GM13977 (cell line): ENCODE data around the gene DYRK1A.

Experiments used
- DNase-seq: peaks from one replicate; pipeline ENCODE4 v3.0.0; 2012; ENCODE audit warnings: low spot score
- in situ Hi-C: fragments of 300-500 bp; cut with MboI; formaldehyde crosslinking; loops from one replicate; pipeline ENCODE4 v1.12.0; 2022; ENCODE audit warnings: low sequenced_read_pairs, low pct_unique_long_range_greater_than_20kb, mixed read lengths, inconsistent platforms; ENCODE audit not compliant: unreplicated experiment
- TF ChIP-seq, protein P1 (sequence below): IDR thresholded peaks from 2 replicates; pipeline ENCODE4 v1.5.1; 2012; ENCODE audit warnings: mild to moderate bottlenecking, control low read depth; ENCODE audit not compliant: insufficient read depth; ENCODE audit errors: extremely low read depth, missing control alignments

The DYRK1A gene

DNA sequence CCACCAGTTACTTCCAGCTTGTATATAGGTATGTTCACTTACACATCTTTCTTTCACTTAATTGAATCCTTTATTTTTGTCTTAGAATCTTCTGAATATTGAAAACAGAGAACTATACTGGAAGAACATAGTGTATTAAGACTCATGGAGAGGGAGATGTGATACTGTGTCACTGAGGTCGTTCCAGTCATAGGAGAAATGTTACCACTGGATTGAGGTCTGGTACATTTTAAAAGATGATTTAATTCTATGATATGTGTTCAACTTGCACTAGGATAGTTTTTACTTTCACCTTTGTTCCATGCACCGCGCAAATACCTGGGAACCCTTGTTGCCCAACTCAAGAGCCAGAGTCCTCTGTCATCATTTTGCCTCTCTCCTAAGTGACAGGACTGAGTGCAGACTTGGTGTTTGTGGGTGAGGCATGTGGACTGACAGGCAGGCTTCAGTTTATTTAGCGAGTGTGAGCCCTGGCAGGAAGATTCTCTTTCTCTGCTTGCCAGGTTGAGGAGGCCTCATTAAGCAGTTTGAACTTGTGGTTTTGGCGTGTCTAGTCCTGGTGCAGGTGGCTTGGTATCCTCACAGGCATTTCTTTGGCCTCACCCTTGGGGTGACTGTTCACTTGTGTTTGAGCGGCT, 63.7 kb downstream of the DYRK1A start:
- DNase-seq, result no peak
- TF ChIP-seq, protein P1, sequence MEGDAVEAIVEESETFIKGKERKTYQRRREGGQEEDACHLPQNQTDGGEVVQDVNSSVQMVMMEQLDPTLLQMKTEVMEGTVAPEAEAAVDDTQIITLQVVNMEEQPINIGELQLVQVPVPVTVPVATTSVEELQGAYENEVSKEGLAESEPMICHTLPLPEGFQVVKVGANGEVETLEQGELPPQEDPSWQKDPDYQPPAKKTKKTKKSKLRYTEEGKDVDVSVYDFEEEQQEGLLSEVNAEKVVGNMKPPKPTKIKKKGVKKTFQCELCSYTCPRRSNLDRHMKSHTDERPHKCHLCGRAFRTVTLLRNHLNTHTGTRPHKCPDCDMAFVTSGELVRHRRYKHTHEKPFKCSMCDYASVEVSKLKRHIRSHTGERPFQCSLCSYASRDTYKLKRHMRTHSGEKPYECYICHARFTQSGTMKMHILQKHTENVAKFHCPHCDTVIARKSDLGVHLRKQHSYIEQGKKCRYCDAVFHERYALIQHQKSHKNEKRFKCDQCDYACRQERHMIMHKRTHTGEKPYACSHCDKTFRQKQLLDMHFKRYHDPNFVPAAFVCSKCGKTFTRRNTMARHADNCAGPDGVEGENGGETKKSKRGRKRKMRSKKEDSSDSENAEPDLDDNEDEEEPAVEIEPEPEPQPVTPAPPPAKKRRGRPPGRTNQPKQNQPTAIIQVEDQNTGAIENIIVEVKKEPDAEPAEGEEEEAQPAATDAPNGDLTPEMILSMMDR, result no peak
- in situ Hi-C loops, result no loop called here

DNA sequence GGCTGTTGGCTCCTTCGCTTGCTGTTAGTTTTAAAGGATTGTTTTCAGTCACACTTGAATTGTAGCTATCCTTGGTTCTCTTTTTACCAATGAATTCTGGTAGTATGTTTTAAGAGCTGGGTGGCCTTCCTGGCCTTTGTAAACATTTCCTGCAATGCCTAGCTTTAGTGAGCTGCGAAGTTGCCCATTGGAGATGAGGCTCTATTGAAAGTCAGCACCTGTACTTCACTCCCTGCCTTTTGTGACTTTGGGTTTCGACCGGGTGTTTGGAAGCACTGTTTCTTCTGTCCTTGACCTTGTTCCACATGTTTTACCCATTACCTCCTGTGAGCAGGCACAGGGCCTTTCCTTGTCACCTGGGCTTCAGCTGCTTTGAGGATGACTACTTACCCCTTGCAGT, 64.7 kb downstream of the DYRK1A start:
- no peak for DNase-seq
- in situ Hi-C loops, result no loop called here
- TF ChIP-seq, protein P1, result no peak

DNA sequence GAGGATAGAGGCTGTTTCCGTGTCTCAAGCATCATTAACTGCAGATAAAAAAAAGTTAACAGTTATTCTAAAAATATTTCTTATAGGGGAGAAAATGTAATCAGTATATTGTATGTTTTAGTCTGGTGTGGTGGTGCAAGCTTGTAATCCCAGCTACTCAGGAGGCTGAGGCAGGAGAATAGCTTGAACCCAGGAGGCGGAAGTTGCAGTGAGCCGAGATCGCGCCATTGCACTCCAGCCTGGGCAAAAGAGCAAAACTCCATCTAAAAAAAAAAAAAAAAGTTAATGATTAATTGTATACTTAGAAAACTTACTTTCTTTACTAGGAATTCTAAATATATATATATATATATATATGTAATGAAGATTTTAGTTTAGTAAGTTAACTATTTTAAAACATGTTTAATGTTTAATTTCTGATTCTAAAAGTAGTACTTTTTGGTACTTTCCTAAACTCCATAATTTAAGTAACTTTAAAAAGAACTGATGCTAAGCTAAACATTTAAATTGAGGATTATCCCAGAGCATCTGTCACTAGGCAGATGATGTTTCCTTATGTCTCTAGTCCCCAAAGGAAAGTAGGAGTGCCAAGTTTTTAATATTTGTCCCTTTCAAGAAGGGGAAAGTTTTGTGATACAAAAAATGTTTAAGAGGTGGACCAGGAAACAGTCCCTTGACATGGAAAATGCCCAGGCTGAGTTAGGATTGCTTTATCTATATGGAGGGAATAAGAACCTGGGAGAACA, 66.3 kb downstream of the DYRK1A start:
- DNase-seq, result no peak
- in situ Hi-C loops, result no loop called here
- TF ChIP-seq, protein P1, result no peak

GRCh38 chr21:37433456-37433840, 66.9 kb downstream of the DYRK1A start:
- TF ChIP-seq, protein P1, result no peak
- in situ Hi-C loops, result no loop called here
- no peak for DNase-seq

DNA sequence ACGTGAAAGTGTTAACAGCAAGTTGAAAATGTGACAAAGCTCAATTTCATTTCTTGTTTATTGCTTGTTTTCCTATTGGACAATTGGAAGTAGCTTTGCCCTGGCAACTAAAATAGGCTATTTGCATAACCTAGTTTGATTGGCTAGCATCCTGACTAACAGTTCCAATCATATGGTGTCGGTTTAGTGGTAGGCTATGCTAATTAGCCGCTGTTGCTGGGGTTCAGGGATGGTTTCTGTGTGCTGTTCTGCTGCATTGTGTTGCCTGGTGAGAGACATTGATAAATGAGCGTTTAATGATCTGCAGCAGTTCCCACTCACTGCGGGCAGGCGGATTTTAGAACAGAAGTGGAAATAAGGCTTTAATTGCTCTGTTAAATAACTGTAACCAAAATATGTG, 68.5 kb downstream of the DYRK1A start:
- in situ Hi-C loops, result no loop called here
- TF ChIP-seq, protein P1, result no peak
- no peak for DNase-seq

GRCh38 chr21:37435711-37436110, 69.1 kb downstream of the DYRK1A start:
- DNase-seq, result no peak
- TF ChIP-seq, protein P1, result no peak
- in situ Hi-C loops, result no loop called here

- in situ Hi-C loops, result no loop called here
- no peak for DNase-seq
Measured at GRCh38 chr21:37436174-37436573, 69.6 kb downstream of the DYRK1A start.

More at GRCh38 chr21:37436174-37436573, 69.6 kb downstream of the DYRK1A start:
- TF ChIP-seq, protein P1, result no peak
